HG03575 (cell line): Measurements from ENCODE around the gene PTDSS2.
"Not testable (repeated sequence)": the region's sequence is repeated elsewhere in the genome, so short reads cannot be mapped to it uniquely, and the experiment has no call there.

Experiments
- ATAC-seq: cut with Tn5 transposase; IDR thresholded peaks from one replicate; pipeline ENCODE4 v1.9.1; 2021; ENCODE audit not compliant: unreplicated experiment, insufficient number of reproducible peaks, low FRiP score; ENCODE audit errors: extremely low read depth

PTDSS2 gene

DNA sequence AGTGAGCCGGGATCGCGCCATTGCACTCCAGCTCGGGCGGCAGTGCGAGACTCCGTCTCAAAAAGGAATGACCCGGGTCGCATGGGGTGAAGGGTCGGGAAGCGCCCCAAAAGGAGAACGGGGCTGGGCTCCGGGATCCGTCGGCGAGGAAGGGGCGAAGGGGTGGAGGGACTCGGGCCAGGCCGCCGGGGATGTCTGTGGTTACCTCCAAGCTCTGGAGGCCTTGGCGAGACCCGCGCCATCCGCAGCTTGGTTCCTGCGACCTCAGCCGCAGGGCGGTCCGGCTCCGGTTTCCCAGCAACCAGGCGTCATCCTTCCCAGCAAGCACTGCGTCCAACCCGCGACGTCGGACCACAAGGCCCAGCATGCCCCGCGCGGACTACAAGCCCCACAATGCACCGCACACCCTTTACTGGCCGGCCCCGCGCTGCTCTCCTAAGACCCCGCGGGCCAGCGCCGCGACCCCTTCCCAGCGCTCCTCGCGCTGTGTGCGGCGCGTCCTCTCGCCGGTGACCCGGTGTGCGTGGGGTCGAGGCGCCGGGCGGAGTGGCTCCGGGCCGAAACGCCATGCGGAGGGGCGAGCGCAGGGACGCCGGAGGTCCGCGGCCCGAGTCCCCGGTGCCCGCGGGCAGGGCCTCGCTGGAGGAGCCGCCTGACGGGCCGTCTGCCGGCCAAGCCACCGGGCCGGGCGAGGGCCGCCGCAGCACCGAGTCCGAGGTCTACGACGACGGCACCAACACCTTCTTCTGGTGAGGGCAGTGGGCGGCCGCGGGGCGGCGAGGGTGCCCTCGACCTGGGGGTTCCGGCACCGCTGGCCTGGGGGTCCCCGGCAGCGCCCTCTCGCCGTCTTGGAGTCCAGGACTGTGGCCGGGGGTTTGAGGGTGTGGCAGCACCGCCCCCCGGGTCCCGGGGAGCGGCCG lies at the start of gene PTDSS2:
PTDSS2 (plus strand) TSS at position 391 of the 920 bp plus-strand sequence; CDS start at position 568, 177 bp downstream.
- peak; percentile 44 for ATAC-seq

DNA sequence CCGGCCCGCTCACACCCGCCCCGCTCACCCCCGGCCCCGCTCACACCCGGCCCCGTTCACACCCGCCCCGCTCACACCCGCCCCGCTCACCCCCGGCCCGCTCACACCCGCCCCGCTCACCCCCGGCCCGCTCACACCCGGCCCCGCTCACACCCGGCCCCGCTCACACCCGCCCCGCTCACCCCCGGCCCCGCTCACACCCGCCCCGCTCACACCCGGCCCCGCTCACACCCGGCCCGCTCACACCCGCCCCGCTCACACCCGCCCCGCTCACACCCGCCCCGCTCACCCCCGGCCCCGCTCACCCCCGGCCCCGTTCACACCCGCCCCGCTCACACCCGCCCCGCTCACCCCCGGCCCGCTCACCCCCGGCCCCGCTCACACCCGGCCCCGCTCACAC lies 48.9 kb upstream of the PTDSS2 start:
- not testable (repeated sequence) for ATAC-seq

DNA sequence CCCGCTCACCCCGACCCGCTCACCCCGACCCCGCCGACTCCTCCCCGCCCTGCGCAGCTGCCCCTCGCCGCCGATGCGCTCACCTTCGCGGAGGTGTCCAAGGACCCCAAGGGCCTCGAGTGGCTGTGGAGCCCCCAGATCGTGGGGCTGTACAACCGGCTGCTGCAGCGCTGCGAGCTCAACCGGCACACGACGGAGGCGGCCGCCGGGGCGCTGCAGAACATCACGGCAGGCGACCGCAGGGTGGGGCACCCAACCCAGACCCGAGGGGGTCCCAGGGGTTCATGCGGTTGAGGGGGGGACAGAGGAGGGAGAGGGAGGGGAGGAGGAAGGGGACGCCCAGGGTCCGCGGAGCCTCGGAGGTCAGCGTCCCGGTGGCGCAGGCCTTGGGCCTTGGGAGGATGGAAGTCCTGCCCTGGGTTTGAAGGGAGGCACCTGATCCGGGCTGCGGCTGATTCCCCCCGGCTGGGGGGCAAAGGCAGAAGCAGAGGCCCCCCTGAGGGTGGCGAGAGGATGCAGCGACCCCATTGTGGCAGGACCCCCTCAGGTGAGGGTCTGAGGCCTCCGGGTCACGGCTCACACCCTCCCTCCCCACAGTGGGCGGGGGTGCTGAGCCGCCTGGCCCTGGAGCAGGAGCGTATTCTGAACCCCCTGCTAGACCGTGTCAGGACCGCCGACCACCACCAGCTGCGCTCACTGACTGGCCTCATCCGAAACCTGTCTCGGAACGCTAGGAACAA lies 46.9 kb upstream of the PTDSS2 start:
- ATAC-seq: no peak

- no peak for ATAC-seq
Observed at GRCh38 chr11:403761-404431, 46.2 kb upstream of the PTDSS2 start.

- ATAC-seq: no peak
Observed at GRCh38 chr11:404551-405264, 45.4 kb upstream of the PTDSS2 start.

DNA sequence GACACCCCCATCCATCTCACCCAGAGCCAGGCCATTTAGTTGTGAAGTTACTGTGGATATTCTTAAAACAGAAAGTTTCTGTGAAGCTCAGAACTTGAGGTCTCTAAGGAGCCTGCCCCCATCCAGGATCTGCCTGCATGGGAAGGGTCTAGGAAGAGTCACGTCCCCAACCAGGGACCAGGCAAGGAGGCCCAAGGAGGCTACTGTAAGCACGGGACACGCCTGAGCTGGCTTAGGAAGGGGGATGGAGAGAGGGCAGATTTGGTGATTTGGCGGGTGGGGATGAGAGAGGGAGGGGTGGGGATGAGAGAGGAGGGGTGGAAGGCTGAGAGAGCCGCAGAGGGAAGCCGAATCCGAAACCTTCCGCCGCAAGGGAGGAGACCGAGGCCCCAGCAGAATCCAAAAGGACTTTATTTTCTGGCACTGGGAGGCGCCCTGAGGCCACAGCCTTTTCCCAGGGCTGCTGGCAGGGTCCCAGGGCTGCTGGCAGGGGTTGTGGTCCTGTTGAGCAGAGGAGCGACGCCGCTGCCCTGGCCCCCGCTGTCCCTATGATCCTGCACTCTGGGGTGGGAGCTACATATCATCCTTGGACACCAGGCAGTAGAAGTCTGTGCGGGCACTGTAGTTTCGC lies 44.6 kb upstream of the PTDSS2 start:
- ATAC-seq: no peak

GRCh38 chr11:405954-406795 lies 43.9 kb upstream of the PTDSS2 start:
- no peak for ATAC-seq

DNA sequence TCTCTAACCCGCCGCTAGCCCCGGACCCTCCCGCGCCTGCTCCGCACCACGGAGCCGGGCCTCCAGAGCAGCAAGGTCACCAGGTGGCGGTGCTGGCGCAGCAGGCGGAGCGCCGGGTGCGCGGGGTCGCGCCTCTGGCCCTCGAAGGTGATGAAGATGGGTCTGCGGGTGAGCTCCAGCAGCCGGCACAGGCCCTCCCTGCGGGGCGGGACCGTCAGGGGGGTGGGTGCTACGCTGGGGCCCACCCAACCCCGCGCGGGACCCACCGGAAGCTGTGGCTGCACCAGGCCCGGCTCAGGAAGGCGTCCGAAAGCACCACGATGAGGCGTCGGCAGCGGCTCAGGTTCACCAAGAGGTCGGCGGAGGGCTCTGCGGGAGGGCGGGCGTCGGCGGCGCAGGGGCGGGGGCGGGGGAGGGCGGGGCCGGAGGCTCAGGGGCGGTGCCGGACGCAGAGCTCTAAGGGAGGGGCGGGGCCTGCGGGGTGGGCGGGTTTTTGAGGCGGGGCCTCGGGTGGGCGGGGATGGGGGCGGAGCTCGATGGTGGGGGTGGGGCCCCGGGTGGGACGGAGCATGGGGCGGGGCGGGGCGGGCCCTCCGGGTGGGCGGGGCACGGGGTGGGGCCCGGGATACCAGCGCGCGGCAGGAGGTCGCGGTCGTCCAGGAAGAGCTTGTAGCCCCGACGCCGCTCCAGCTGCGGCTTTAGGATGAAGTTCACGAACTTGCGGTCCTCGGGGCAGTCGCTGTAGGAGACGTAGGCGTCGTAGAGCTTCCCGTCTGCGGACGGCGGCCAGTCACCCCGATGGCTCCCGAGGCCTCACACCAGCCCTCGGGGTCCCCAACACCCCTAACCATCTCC lies 43.1 kb upstream of the PTDSS2 start:
- ATAC-seq: no peak

- no peak for ATAC-seq
Observed at GRCh38 chr11:407651-408123, 42.4 kb upstream of the PTDSS2 start.

DNA sequence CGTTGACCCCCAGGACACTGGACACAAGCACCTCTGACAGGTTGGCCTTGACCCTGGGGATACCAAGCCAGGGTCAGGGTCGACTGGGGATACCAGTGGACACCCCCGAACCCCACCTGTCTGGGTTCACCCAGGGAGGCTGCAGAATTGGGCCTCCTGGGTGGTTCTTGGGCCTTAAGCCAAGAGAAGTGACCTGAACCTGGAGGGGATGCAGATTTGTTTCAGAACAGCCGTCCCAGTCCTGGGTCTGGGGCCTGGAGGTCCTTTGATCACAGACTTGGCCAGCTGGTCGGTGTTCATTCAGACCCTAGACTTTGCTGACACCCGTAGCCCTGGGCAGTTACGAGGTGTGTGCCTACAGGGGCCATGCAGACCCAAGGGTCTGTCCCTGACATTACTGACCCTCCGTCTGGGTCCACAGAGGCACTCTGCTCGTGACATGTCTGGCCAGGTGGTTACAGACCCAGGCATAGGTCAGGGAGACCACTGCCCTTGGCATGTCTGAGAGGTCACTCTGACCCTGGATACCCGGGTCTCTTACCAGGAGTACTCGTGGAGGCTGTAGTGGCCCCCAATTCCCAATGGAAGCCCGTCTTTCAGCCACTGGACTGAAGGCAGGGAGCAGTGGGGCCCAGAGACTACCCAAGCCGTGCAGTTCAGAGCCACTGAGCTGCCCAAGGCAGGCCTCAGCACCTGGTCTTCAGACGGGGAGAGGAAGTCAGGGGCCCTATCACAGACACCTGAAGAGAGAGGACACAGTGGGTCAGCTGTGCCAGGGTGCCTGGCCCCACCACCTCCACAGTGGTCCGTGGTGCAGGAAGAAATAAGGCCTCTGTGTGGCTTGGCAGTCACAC lies 41.7 kb upstream of the PTDSS2 start:
- ATAC-seq: no peak

DNA sequence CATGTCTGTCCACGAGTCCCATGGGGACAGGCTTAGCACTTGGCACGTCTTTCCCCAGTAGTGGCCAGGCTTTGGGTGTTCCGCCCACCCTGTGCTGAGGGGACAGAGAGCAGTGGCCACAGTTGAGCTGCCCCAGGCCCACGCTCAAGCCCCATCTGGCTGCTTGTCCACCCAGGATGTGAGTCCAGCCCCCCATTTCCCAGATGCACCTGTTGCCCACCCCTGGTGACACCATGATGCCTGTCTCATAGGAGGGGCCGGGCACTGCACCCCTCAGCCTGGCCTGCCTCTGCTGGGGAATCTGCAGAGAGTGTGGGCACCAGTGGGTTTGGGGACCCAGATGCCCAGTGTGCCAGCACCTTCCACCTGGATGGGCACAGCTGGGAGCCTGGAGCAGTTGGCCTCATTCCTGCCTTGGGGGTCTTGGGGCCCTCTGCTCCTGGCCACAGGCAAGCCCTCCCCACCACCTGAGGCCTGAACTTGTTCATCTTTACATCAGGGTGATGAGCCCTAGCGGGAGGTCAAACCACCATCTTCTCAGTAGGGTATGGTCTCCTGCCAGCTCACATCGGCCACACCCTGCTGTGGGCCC lies 41.0 kb upstream of the PTDSS2 start:
- ATAC-seq: no peak

- ATAC-seq: no peak
Observed at GRCh38 chr11:409600-410483, 40.2 kb upstream of the PTDSS2 start.

GRCh38 chr11:410711-411110 lies 39.4 kb upstream of the PTDSS2 start:
- not testable (repeated sequence) for ATAC-seq

DNA sequence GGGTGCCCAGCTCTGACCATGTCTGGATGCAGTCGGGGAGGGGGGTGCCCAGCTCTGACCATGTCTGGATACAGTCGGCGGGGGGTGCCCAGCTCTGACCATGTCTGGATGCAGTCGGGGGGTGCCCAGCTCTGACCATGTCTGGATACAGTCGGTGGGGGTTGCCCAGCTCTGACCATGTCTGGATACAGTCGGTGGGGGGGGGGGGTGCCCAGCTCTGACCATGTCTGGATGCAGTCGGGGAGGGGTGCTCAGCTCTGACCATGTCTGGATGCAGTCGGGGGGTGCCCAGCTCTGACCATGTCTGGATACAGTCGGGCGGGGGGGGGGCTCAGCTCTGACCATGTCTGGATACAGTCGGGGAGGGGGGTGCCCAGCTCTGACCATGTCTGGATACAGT lies 38.6 kb upstream of the PTDSS2 start:
- ATAC-seq: not testable (repeated sequence)
